Measurements from ENCODE around the gene CD52.

CD52 gene

GRCh38 chr1:26278724-26279455 lies 38.9 kb upstream of the CD52 start:
- no peaks in the 10 kb centered on the region for H3K27me3 ChIP-seq
- H3K36me3 ChIP-seq: peaks cover 71% of the 10 kb centered on the region
- H3K9me3 ChIP-seq: no peaks in the 10 kb centered on the region
- H3K4me1 ChIP-seq: peaks cover 81% of the 10 kb centered on the region
- TF ChIP-seq Cebpa-rat (IDR thresholded peaks at IDR 0.05): no peak
- H3K4me2 ChIP-seq: peak overlapping the region; percentile 96
- peak overlapping the region; percentile 86 for H3K4me3 ChIP-seq
- peaks cover 31% of the 10 kb centered on the region for H4K20me1 ChIP-seq
- H3K27ac ChIP-seq: peak overlapping the region; percentile 98
- peak overlapping the region; percentile 89 for H3K9ac ChIP-seq

GRCh38 chr1:26279456-26280332 lies 38.1 kb upstream of the CD52 start, which contains the start of gene SH3BGRL3:
TSS of gene SH3BGRL3 (plus strand) at chr1:26280086. CDS start at chr1:26280156, 70 bp downstream.
- no peak for TF ChIP-seq Cebpa-rat (IDR thresholded peaks at IDR 0.05)
- H3K27ac ChIP-seq: peak within 1 kb of the TSS; percentile 98
- H3K4me1 ChIP-seq: peaks cover 89% of the 10 kb centered on the region
- no peaks in the 10 kb centered on the region for H3K9me3 ChIP-seq
- H3K4me3 ChIP-seq: peak within 1 kb of the TSS; percentile 86
- peaks cover 68% of the 10 kb centered on the region for H3K36me3 ChIP-seq
- peak within 1 kb of the TSS; percentile 89 for H3K9ac ChIP-seq
- H3K27me3 ChIP-seq: no peaks in the 10 kb centered on the region
- H4K20me1 ChIP-seq: peaks cover 31% of the 10 kb centered on the region
- H3K4me2 ChIP-seq: peak within 1 kb of the TSS; percentile 96

DNA sequence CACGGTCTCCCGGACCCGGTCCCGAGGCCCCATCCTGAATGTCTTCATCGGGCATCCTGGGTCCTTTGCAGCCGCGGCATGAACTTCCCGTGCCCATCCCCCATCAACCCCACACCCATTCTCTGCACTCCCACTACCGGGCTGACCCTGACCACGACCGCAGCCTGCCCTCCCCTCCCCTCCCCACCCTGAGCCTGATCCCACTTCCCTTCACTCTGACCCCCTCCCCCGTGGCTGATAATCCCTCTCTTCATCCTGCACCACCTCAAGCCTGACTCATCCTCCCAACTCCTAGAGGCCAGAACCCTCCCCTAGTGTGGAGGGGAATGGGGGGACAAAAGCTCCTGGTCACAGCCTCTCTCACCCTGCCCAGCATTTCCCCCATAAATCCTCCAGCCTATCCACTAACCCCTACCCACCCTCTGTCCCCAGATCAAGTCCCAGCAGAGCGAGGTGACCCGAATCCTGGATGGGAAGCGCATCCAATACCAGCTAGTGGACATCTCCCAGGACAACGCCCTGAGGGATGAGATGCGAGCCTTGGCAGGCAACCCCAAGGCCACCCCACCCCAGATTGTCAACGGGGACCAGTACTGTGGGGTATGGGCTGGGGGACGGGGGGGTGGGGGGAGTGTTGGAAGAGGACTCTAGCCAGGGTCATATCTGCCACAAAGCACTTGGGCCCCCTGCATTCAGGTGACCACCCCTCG lies 37.3 kb upstream of the CD52 start:
- H3K36me3 ChIP-seq: peaks cover 60% of the 10 kb centered on the region
- H3K4me3 ChIP-seq: peak overlapping the region; percentile 86
- no peak for TF ChIP-seq Cebpa-rat (IDR thresholded peaks at IDR 0.05)
- peak overlapping the region; percentile 96 for H3K4me2 ChIP-seq
- peak overlapping the region; percentile 98 for H3K27ac ChIP-seq
- H4K20me1 ChIP-seq: peaks cover 31% of the 10 kb centered on the region
- H3K9ac ChIP-seq: peak overlapping the region; percentile 89
- no peaks in the 10 kb centered on the region for H3K9me3 ChIP-seq
- no peaks in the 10 kb centered on the region for H3K27me3 ChIP-seq
- H3K4me1 ChIP-seq: peaks cover 92% of the 10 kb centered on the region

DNA sequence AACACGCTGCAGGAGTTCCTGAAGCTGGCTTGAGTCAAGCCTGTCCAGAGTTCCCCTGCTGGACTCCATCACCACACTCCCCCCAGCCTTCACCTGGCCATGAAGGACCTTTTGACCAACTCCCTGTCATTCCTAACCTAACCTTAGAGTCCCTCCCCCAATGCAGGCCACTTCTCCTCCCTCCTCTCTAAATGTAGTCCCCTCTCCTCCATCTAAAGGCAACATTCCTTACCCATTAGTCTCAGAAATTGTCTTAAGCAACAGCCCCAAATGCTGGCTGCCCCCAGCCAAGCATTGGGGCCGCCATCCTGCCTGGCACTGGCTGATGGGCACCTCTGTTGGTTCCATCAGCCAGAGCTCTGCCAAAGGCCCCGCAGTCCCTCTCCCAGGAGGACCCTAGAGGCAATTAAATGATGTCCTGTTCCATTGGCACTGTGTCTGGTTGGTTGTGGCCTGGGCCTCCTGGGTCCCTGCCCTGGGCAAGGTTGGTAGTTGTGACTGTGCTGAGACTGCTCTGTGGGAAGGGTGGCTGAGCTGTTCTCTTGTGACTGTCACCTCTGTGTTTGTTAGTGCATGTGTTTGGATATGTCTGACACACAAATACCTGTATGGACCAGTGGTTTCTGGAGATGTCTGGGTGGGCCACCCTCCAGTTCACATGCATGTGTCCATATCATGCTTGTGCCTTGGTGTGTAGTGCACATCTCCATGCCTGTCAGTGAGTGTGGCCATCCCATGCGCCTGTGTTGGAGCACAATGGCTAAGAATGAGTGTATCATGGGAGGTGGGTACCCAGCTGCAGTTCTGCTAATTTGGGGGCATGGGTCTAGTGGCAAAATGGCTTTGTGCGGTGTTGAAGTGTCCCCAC lies 36.4 kb upstream of the CD52 start:
- Histone ChIP-seq H3K4me1 (peaks cover 92% of the 10 kb centered on the region), H3K9ac (peak overlapping the region; percentile 63), H3K27ac (peak overlapping the region; percentile 98), H3K4me3 (peak overlapping the region; percentile 86), H3K36me3 (peaks cover 54% of the 10 kb centered on the region), H3K9me3 (no peaks in the 10 kb centered on the region), H3K4me2 (peak overlapping the region; percentile 96), H4K20me1 (peaks cover 31% of the 10 kb centered on the region), H3K27me3 (no peaks in the 10 kb centered on the region)
- TF ChIP-seq Cebpa-rat (IDR thresholded peaks at IDR 0.05): no peak

- Histone ChIP-seq H3K9me3 (no peaks in the 10 kb centered on the region), H4K20me1 (peaks cover 31% of the 10 kb centered on the region), H3K9ac (peak overlapping the region; percentile 63), H3K27me3 (no peaks in the 10 kb centered on the region), H3K27ac (peak overlapping the region; percentile 98), H3K4me2 (peak overlapping the region; percentile 96), H3K4me3 (peak overlapping the region; percentile 86), H3K36me3 (peaks cover 48% of the 10 kb centered on the region), H3K4me1 (peaks cover 92% of the 10 kb centered on the region)
- TF ChIP-seq Cebpa-rat (IDR thresholded peaks at IDR 0.05): no peak
These were observed 35.8 kb upstream of the CD52 start for GRCh38 chr1:26281971-26282370.

GRCh38 chr1:26282401-26282918 lies 35.3 kb upstream of the CD52 start:
- Histone ChIP-seq H3K4me1 (peaks cover 92% of the 10 kb centered on the region), H3K4me3 (no peak overlapping the region), H4K20me1 (peaks cover 31% of the 10 kb centered on the region), H3K36me3 (peaks cover 43% of the 10 kb centered on the region), H3K27ac (peak overlapping the region; percentile 98), H3K9ac (0 out of 2 replicates have a peak overlapping the region, but pooled peaks have one; percentile 88), H3K4me2 (peak overlapping the region; percentile 96), H3K27me3 (no peaks in the 10 kb centered on the region), H3K9me3 (no peaks in the 10 kb centered on the region)
- TF ChIP-seq Cebpa-rat (IDR thresholded peaks at IDR 0.05): no peak

DNA sequence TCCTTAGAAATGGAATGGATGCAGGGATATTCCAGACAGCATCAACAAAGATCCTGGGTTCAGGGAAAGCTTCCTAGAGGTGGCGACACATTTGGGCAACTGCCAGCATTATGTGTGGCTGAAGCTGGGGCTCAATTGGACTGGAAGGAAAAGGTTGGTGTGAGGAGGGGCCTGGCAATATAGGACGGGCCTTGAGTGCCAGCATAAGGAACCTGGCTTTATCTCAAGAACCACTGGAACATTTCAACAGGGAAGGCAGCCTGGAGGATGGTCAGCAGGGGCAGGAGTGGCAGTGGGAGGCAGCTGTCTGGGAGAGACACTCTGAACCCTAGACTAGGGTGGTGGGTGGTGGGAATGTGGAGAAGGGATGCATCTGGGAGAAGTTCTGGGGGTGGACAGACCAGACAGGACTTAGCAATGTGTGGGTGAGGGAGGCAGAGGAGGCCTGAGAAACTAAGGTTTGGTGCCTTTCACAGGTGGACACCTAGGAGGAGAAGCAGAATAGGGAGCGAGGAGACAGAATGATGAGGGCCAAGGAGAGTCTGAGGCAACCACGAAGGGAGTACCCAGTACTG lies 34.4 kb upstream of the CD52 start:
- H3K27me3 ChIP-seq: no peaks in the 10 kb centered on the region
- H3K4me3 ChIP-seq: no peak overlapping the region
- H3K4me1 ChIP-seq: peaks cover 92% of the 10 kb centered on the region
- H3K9me3 ChIP-seq: no peaks in the 10 kb centered on the region
- peaks cover 34% of the 10 kb centered on the region for H3K36me3 ChIP-seq
- peak overlapping the region; percentile 98 for H3K27ac ChIP-seq
- peak overlapping the region; percentile 96 for H3K4me2 ChIP-seq
- peaks cover 31% of the 10 kb centered on the region for H4K20me1 ChIP-seq
- peak overlapping the region; percentile 88 for H3K9ac ChIP-seq
- no peak for TF ChIP-seq Cebpa-rat (IDR thresholded peaks at IDR 0.05)

- Histone ChIP-seq H3K9ac (peak overlapping the region; percentile 88), H3K4me2 (peak overlapping the region; percentile 96), H3K4me1 (peaks cover 92% of the 10 kb centered on the region)
These were observed 33.7 kb upstream of the CD52 start for GRCh38 chr1:26283871-26284596.

More at GRCh38 chr1:26283871-26284596, 33.7 kb upstream of the CD52 start:
- Histone ChIP-seq H3K27me3 (no peaks in the 10 kb centered on the region), H4K20me1 (peaks cover 31% of the 10 kb centered on the region), H3K9me3 (no peaks in the 10 kb centered on the region), H3K27ac (peak overlapping the region; percentile 98), H3K4me3 (no peak overlapping the region; the same call in 1 of the 2 replicates), H3K36me3 (peaks cover 32% of the 10 kb centered on the region)
- TF ChIP-seq Cebpa-rat (IDR thresholded peaks at IDR 0.05): peak; percentile 86

Data from BLaER1 (cell line).